ENCODE measurements around the gene REPS2.

REPS2 gene

DNA sequence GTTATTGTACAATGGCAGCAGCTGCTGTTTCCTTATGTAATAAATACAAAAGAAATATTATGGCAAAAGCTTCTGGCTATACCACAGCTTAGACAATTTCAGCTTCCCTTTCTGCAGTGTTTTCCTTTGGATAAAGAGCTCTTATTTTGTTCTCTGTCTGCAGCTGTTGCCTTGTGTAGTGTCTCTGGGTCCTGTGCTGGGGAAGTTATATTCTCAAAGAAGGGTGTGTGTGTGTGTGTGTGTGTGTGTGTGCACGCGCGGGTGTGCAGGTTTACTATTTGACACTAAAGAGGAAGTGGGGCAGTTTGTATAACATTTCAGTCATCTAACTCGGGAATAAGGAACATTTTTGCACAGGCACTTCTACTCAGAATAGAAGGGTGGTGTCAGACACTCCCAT, 83.6 kb downstream of the REPS2 start:
- DNase-seq (ENCODE audit: low read depth) = no peak
- TF ChIP-seq, protein P1, sequence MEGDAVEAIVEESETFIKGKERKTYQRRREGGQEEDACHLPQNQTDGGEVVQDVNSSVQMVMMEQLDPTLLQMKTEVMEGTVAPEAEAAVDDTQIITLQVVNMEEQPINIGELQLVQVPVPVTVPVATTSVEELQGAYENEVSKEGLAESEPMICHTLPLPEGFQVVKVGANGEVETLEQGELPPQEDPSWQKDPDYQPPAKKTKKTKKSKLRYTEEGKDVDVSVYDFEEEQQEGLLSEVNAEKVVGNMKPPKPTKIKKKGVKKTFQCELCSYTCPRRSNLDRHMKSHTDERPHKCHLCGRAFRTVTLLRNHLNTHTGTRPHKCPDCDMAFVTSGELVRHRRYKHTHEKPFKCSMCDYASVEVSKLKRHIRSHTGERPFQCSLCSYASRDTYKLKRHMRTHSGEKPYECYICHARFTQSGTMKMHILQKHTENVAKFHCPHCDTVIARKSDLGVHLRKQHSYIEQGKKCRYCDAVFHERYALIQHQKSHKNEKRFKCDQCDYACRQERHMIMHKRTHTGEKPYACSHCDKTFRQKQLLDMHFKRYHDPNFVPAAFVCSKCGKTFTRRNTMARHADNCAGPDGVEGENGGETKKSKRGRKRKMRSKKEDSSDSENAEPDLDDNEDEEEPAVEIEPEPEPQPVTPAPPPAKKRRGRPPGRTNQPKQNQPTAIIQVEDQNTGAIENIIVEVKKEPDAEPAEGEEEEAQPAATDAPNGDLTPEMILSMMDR (IDR thresholded peaks at IDR 0.05; ENCODE audit: insufficient read depth, low read depth, low read length, missing control alignments) = no peak

DNA sequence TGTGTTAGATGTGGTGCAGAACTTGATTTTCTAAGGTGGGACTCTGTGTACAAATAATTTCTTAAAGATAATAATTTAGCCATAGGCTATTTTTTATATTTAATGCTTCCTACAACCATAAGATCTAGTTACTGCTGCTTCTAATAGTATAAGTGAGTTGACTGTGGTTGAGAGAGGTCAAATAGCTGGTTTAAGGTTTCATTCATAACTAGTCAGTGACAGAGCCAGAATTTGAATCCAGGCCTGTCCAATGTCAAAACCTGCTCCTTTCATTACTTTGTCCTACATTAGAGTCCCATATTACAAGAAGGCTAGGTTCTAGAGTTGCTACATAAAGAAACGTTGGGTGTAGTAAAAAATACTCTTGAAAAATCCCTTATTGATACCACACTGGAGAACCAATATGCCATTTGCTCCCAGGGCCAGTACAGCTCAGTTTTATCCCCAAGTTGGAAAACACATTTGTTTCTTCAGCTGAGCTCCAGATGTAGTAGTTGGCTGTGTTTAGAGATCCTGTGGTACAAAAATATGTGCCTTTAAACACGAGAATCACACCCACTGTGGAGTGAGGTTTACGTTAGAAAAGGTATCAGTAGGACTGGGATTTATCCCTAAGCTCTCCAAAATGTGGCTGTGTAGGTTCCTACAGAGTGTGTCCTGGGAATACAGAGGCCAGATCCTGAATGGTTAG, 84.3 kb downstream of the REPS2 start:
- TF ChIP-seq, protein P1 (IDR thresholded peaks at IDR 0.05; ENCODE audit: insufficient read depth, low read depth, low read length, missing control alignments) = no peak
- no peak overlapping the region for H3K4me3 ChIP-seq (ENCODE audit: low read depth, low read length)
- no peak for DNase-seq (ENCODE audit: low read depth)

More for the DNA sequence above, 83.6 kb downstream of the REPS2 start:
- H3K4me3 ChIP-seq (ENCODE audit: low read depth, low read length) = no peak overlapping the region

DNA sequence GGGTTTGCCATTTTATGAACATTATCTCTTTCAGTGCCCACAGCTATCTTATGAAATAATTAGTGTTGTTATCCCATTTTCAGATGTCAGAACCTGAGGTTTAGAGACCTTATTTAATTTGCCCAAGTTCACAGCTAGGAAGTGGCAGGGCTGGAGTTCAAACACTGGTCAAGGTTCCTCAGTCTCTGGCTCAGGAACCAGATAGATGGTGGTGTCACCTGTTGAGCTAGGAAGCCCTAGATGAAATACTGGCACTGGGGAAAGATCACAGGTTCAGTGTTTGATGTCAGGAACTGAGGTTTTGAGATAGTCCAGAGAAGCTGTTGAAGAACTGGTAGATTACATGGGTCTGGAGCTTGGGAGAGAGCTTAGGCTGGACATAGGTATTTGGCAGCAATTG, 85.4 kb downstream of the REPS2 start:
- DNase-seq (ENCODE audit: low read depth) = no peak
- TF ChIP-seq, protein P1 (IDR thresholded peaks at IDR 0.05; ENCODE audit: insufficient read depth, low read depth, low read length, missing control alignments) = no peak
- no peak overlapping the region for H3K4me3 ChIP-seq (ENCODE audit: low read depth, low read length)

DNA sequence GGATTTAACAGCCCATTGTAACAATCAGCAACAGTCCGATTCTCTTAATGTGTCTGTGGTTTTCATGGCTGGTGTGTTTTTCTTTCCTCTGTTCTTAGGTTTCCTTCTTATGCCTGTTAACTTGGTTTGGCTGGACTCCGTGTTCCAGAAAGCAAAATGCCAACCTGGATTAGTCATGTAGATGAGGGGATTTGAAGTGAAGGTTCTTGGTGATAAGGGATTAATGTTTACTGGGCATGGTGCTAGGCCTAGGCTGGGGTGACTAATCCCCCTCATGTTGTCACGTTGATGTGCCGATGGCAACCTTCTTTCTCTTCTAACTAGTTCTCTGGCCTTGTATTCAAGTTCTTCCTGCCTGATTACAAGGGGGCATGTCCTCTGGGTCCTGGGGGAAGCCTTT, 85.9 kb downstream of the REPS2 start:
- TF ChIP-seq, protein P1 (IDR thresholded peaks at IDR 0.05; ENCODE audit: insufficient read depth, low read depth, low read length, missing control alignments) = no peak
- no peak overlapping the region for H3K4me3 ChIP-seq (ENCODE audit: low read depth, low read length)
- DNase-seq (ENCODE audit: low read depth) = no peak

DNA sequence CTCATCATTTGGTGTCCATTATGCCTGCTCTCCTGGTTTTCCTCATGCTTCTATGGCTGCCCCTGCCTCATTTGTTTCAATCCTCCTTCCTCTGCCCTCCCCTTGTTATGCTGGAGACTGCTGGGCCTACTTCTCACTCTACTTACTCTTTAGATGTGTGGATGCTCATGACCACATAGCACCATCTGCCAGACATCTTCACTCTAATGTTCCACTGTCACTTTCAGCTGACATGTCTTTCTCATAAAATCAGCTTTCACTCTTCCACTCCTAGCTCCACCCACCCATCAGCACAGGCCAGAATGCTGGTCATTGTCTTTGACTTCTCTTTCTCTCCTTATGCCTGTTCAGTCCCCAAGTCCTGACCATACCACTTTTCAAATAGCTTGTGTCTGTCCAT, 86.8 kb downstream of the REPS2 start:
- TF ChIP-seq, protein P1 (IDR thresholded peaks at IDR 0.05; ENCODE audit: insufficient read depth, low read depth, low read length, missing control alignments) = no peak
- no peak overlapping the region for H3K4me3 ChIP-seq (ENCODE audit: low read depth, low read length)
- DNase-seq (ENCODE audit: low read depth) = no peak

DNA sequence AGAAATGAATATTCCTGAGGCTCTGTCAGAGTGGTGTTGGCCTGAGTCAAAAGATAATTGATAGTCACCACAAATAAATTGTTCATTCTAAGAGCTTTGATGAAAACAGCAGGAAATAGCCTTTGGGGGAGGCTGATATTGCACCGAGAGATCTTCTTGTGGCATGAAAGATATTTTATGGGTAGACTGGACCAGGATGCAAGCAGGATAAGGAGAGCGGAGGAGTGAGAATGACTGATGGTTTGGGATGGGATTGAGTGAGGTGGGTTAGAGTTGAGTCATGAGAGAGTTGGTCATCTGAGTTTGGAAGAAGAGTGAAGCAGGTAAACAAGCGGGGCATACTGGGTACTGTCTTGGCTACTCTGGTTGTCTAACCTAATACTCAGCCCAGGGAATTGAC, 88.7 kb downstream of the REPS2 start:
- DNase-seq (ENCODE audit: low read depth) = no peak
- H3K4me3 ChIP-seq (ENCODE audit: low read depth, low read length) = no peak overlapping the region
- TF ChIP-seq, protein P1 (IDR thresholded peaks at IDR 0.05; ENCODE audit: insufficient read depth, low read depth, low read length, missing control alignments) = no peak

All from GM12865 (cell line).